ENCODE results near the gene SPDYE6. TPM values are rescaled to one million over a fixed set of nuclear protein-coding genes. Genes with fewer than 3 reads are reported as not detected.
A peak's percentile ranks its signal among the peaks of the same experiment; 100 is the strongest.
"Not testable (repeated sequence)": the region's sequence is repeated elsewhere in the genome, so short reads cannot be mapped to it uniquely, and the experiment has no call there.

Gene SPDYE6
- total and polyA plus RNA-seq, 7 experiments from 2014 or later: 0.14 to 0.51 (median 0.25) TPM; not detected in 4

GRCh38 chr7:102372796-102373195, 16.6 kb upstream of the SPDYE6 start:
- H3K27me3 Mint-ChIP-seq; CTCF ChIA-PET; H3K27ac ChIP-seq (ENCODE audit: low read depth, low read length); DNase-seq; H3K27ac Mint-ChIP-seq; H3K27me3 ChIP-seq (ENCODE audit: control insufficient read depth in 2 of 2, insufficient read depth in 2 of 2, low read length in 2 of 2); H3K4me3 Mint-ChIP-seq; H3K4me1 ChIP-seq (ENCODE audit: control insufficient read depth in 2 of 2, insufficient read depth in 2 of 2, low read length in 2 of 2); H3K9me3 ChIP-seq (ENCODE audit: control insufficient read depth in 2 of 3, low read length in 3 of 3); H3K4me3 ChIP-seq (ENCODE audit: low read length); POLR2A ChIA-PET; intact Hi-C loops (cut with micrococcal nuclease); ATAC-seq; H3K36me3 ChIP-seq (ENCODE audit: control insufficient read depth in 2 of 3, insufficient read depth in 3 of 3, low read length in 3 of 3): not testable (repeated sequence)
- Mint-ChIP-seq H3K4me1 (peaks cover 8 to 31% (median 24%) of the 10 kb centered on the region in 7 donors), H3K9me3 (peaks cover 0 to 10% (median 3%) of the 10 kb centered on the region in 11 donors), H3K36me3 (peaks cover 11 to 31% (median 31%) of the 10 kb centered on the region in 5 donors)

- H3K4me3 ChIP-seq (ENCODE audit: low read length); DNase-seq; ATAC-seq; CTCF ChIA-PET; H3K27me3 Mint-ChIP-seq; intact Hi-C loops (cut with micrococcal nuclease); H3K27ac ChIP-seq (ENCODE audit: low read depth, low read length); H3K27me3 ChIP-seq (ENCODE audit: control insufficient read depth in 2 of 2, insufficient read depth in 2 of 2, low read length in 2 of 2); H3K9me3 ChIP-seq (ENCODE audit: control insufficient read depth in 2 of 3, low read length in 3 of 3); H3K4me1 ChIP-seq (ENCODE audit: control insufficient read depth in 2 of 2, insufficient read depth in 2 of 2, low read length in 2 of 2); POLR2A ChIA-PET; H3K36me3 ChIP-seq (ENCODE audit: control insufficient read depth in 2 of 3, insufficient read depth in 3 of 3, low read length in 3 of 3): not testable (repeated sequence)
- Mint-ChIP-seq H3K36me3 (peaks cover 4 to 36% (median 25%) of the 10 kb centered on the region in 5 donors), H3K4me3 (peak overlapping the region in 1 of 10 donors; percentile 20), H3K9me3 (peaks cover 0 to 10% (median 3%) of the 10 kb centered on the region in 11 donors), H3K4me1 (peaks cover 13 to 49% (median 39%) of the 10 kb centered on the region in 7 donors), H3K27ac (peak overlapping the region in 1 of 9 donors; percentile 50)
Measured at GRCh38 chr7:102370038-102370437, 13.8 kb upstream of the SPDYE6 start.

DNA sequence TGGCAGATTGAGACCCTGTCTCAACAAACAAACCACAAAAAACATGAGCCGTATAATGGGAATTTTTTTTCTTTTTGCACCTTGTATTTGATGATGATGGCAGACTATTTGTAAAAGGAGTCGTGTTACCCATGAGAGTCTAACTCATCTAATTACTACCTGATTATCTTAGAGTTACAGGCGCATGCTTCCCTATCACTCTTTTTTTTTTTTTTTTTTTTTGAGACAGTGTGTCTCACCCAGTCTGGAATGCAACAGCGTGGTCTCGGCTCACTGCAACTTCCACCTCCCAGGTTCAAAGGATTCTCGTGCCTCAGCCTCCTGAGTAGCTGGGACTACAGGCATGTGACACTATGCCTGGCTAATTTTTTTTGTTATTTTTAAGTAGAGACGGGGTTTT, 9.1 kb upstream of the SPDYE6 start:
- CTCF ChIA-PET; H3K27ac ChIP-seq (ENCODE audit: low read depth, low read length); H3K27me3 ChIP-seq (ENCODE audit: control insufficient read depth in 2 of 2, insufficient read depth in 2 of 2, low read length in 2 of 2); H3K4me1 ChIP-seq (ENCODE audit: control insufficient read depth in 2 of 2, insufficient read depth in 2 of 2, low read length in 2 of 2); H3K27ac Mint-ChIP-seq; H3K4me3 ChIP-seq (ENCODE audit: low read length); H3K36me3 ChIP-seq (ENCODE audit: control insufficient read depth in 2 of 3, insufficient read depth in 3 of 3, low read length in 3 of 3); H3K9me3 ChIP-seq (ENCODE audit: control insufficient read depth in 2 of 3, low read length in 3 of 3); H3K27me3 Mint-ChIP-seq; ATAC-seq; H3K9me3 Mint-ChIP-seq; POLR2A ChIA-PET; DNase-seq: not testable (repeated sequence)
- peak overlapping the region in 9 of 10 donors; percentile 29 to 91 (median 66) for H3K4me3 Mint-ChIP-seq
- intact Hi-C loops (cut with micrococcal nuclease): loop anchor here in 1 of 2 donors (10.0 kb wide), 1 partner anchor 379 kb away; the partner anchor contains the start of gene FAM185A
- peaks cover 8 to 40% (median 28%) of the 10 kb centered on the region in 7 donors for H3K4me1 Mint-ChIP-seq
- peaks cover under 1 to 24% (median 13%) of the 10 kb centered on the region in 5 donors for H3K36me3 Mint-ChIP-seq

GRCh38 chr7:102364394-102364886, 8.2 kb upstream of the SPDYE6 start:
- peak in 5 of 9 donors; percentile 1 to 40 (median 5) for DNase-seq
- H3K27ac ChIP-seq (ENCODE audit: low read depth, low read length): peak overlapping the region; percentile 84
- H3K4me1 ChIP-seq (ENCODE audit: control insufficient read depth in 2 of 2, insufficient read depth in 2 of 2, low read length in 2 of 2); CTCF ChIA-PET; POLR2A ChIA-PET; H3K9me3 Mint-ChIP-seq; H3K9me3 ChIP-seq (ENCODE audit: control insufficient read depth in 2 of 3, low read length in 3 of 3); H3K36me3 ChIP-seq (ENCODE audit: control insufficient read depth in 2 of 3, insufficient read depth in 3 of 3, low read length in 3 of 3); H3K27me3 Mint-ChIP-seq; ATAC-seq; H3K27me3 ChIP-seq (ENCODE audit: control insufficient read depth in 2 of 2, insufficient read depth in 2 of 2, low read length in 2 of 2): not testable (repeated sequence)
- peaks cover 8 to 34% (median 23%) of the 10 kb centered on the region in 7 donors for H3K4me1 Mint-ChIP-seq
- H3K27ac Mint-ChIP-seq: peak overlapping the region in 8 of 9 donors; percentile 31 to 93 (median 83)
- H3K4me3 Mint-ChIP-seq: peak overlapping the region; percentile 88 to 97 (median 90)
- intact Hi-C loops (cut with micrococcal nuclease): loop anchor here (5.0 to 10.0 kb wide), 8 partner anchors 33 to 1147 kb away; partner anchors contain the start of genes SH2B2 (in 2 of the 2), CUX1 (in 1 of the 2), FAM185A (in 1 of the 2) and IFT22 (in 1 of the 2)
- H3K36me3 Mint-ChIP-seq: peaks cover 0 to 17% (median 7%) of the 10 kb centered on the region in 5 donors
- peak overlapping the region; percentile 43 for H3K4me3 ChIP-seq (ENCODE audit: low read length)

- peaks cover 8 to 34% (median 23%) of the 10 kb centered on the region in 7 donors for H3K4me1 Mint-ChIP-seq
- H3K9me3 ChIP-seq (ENCODE audit: control insufficient read depth in 2 of 3, low read length in 3 of 3); CTCF ChIA-PET; H3K9me3 Mint-ChIP-seq; H3K36me3 ChIP-seq (ENCODE audit: control insufficient read depth in 2 of 3, insufficient read depth in 3 of 3, low read length in 3 of 3); H3K27me3 Mint-ChIP-seq; H3K27me3 ChIP-seq (ENCODE audit: control insufficient read depth in 2 of 2, insufficient read depth in 2 of 2, low read length in 2 of 2); H3K4me1 ChIP-seq (ENCODE audit: control insufficient read depth in 2 of 2, insufficient read depth in 2 of 2, low read length in 2 of 2): not testable (repeated sequence)
- peak overlapping the region; percentile 77 to 95 (median 85) for H3K27ac Mint-ChIP-seq
- intact Hi-C loops (cut with micrococcal nuclease): loop anchor here (1.0 to 10.0 kb wide), 9 partner anchors 33 to 1146 kb away; partner anchors contain the start of genes PRKRIP1 (in 2 of the 2), SH2B2 (in 2 of the 2), CUX1 (in 1 of the 2) and FAM185A (in 1 of the 2)
- Histone ChIP-seq H3K27ac (ENCODE audit: low read depth, low read length) (peak overlapping the region; percentile 84), H3K4me3 (ENCODE audit: low read length) (peak overlapping the region; percentile 43)
- H3K4me3 Mint-ChIP-seq: peak overlapping the region; percentile 88 to 97 (median 91)
- peaks cover 0 to 17% (median 7%) of the 10 kb centered on the region in 5 donors for H3K36me3 Mint-ChIP-seq
- POLR2A ChIA-PET: interaction anchor here (0.6 to 1.0 kb wide), 2 partner anchors 32 to 51 kb away, joined by 3 to 6 read pairs; partner anchors contain the start of gene PRKRIP1
- DNase-seq (peak; percentile 73 to 98 (median 94)), ATAC-seq (peak; percentile 100)
Measured at GRCh38 chr7:102363549-102364393, 7.5 kb upstream of the SPDYE6 start.

DNA sequence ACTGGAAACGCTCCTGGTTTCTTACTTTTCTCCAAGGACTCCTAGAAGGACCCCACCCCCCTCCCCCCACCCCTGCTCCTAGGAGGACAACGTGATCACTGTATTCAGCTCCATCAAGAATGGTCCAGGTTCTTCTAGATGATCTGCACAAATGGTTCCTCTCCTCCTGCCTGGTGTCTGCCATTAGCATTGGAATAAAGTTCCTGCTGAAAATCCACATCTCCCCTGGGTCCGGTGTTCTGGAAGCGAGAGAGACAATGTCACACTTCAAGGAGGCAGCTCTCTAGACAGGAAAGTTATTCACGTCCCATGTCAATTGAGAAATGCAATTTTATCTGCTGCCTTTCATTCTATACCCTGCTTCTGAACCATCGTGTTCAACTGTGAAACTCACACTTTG, 9.3 kb downstream of the SPDYE6 start:
- H3K4me1 ChIP-seq (ENCODE audit: control insufficient read depth in 2 of 2, insufficient read depth in 2 of 2, low read length in 2 of 2); intact Hi-C loops (cut with micrococcal nuclease); CTCF ChIA-PET; H3K36me3 ChIP-seq (ENCODE audit: control insufficient read depth in 2 of 3, insufficient read depth in 3 of 3, low read length in 3 of 3); H3K4me3 Mint-ChIP-seq; H3K9me3 Mint-ChIP-seq; H3K36me3 Mint-ChIP-seq; H3K27me3 ChIP-seq (ENCODE audit: control insufficient read depth in 2 of 2, insufficient read depth in 2 of 2, low read length in 2 of 2); H3K27ac ChIP-seq (ENCODE audit: low read depth, low read length); H3K27me3 Mint-ChIP-seq; H3K4me1 Mint-ChIP-seq; POLR2A ChIA-PET; ATAC-seq; H3K9me3 ChIP-seq (ENCODE audit: control insufficient read depth in 2 of 3, low read length in 3 of 3); H3K4me3 ChIP-seq (ENCODE audit: low read length); DNase-seq; H3K27ac Mint-ChIP-seq: not testable (repeated sequence)
